Activated CD4-positive, alpha-beta T cell treated with anti-CD3 and anti-CD28 coated beads for 48 hours (primary cell): Measurements from ENCODE around the gene NTPCR.
"Not testable (repeated sequence)": the region's sequence is repeated elsewhere in the genome, so short reads cannot be mapped to it uniquely, and the experiment has no call there.

ENCODE experiments used
- DNase-seq: peaks from one replicate; pipeline ENCODE4 v3.0.0-alpha.2; 2020

The NTPCR gene

DNA sequence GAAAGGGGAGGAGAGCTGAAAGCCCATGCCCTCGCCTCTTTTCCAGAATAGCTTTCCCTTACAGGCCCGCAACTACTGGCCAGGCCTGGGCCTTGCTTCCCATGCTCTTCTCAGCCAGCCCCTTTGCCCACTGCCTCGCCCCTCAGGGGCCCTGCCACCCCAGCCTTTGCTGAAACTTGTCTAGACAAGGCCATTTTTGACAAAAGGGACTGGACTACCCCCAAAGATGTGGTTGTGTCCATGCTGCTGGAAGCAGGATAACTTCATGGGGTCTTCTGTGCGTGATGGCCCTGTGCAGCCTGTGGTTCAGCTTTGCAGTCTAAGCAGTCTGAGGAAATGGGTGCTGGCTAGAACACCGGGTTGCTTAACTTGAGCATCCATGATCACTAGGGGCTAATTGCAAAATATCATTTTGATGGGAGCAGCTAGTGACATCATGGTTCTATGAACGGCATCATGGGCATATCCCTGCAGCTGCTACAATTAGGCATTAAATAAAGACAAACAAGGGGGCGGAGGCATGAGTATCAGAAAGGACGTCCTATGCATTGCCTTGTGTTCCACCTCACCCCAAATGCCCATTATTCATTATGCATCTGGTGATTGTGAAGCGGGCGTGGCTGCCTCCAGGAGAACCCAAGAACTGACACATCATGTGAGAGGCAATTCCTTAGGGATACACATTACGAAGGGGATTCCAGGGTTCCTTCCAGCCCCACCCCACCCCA, 36.8 kb downstream of the NTPCR start:
- no peak for DNase-seq

DNA sequence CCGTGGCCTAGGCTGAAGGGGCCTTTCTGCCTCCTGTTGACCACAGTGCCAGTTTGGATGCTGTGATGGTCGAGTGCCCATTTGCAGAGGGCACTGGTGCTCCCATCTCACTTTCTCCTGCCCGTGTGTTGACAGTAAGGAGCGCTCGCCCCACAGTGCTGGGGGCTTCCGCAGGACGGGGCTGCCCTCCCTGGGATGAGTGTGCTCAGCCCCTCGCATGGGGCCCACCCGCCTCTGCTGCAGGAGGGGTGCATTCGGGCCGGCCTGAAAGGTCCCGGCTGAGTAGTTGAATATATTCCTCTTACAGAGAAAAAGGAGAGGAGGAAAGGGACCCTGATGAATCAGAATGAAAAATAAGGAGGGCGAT, 37.3 kb downstream of the NTPCR start:
- DNase-seq = no peak

DNA sequence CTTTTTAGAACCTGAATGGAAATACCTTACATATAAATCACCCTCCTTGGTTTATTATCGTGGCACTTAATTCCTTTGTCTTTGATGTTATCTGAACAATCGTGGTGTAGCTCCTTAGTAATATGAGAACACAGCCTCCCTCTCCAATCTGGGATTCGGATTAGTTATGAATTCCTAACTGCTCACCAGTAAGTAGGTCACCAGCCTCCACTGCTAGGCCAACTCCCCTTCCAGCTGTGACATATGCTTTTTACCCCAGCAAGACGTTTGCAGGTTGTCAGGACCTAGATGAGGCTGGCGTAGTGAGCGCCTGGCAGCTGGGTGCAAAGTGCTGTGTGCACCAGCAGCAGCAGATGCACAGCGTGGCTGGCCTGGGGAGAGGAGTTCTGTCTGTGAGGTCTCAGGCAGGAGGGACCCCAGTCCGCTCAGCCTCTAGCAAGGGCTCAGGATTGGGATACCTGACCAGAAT, 38.2 kb downstream of the NTPCR start:
- DNase-seq = no peak

DNA sequence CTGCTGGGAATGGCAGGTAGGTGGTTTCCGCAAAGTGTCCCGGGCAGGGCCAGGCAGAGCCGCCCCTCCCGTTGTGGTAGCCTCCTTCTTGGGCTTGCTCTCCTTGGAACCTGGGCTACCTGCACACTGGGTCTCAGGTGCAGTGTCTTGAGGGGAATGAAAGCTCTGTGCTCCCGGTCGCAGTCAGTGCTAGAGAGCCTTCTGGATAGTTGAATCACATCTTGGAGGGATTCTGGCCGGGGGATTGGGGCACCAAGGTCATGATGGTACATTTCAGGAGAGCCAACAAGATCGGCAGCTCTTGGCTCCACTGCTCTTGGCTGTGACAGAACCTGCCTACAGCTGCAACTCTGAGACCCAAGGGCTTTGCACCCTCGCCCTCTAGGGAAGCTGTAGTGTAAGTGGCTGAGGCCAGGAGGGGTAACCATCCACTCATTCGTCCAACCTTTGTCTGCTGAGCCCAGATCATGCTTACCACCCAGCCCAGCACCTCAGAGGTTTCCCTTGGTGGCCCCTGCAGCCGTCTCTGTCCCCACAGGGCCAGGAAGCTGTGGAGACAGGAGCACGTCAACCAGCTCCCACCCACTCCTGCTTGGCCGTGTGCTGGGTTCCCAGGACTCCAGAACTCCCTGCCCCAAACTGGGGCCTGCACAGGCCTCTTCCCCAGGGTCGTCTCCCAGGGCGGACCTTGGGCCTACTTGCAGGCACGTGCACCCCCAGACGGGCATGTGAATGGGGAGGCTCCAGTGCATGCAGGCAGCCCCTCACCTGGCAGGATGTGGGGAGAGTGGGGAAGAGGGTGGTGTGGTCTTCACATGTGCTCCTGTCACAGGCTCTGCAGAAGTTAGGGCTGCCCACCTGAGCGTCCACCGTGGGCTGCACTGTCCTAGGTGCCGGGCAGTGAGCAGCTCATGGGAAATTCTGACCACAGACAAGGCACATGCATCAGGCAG, 40.0 kb downstream of the NTPCR start:
- no peak for DNase-seq

DNA sequence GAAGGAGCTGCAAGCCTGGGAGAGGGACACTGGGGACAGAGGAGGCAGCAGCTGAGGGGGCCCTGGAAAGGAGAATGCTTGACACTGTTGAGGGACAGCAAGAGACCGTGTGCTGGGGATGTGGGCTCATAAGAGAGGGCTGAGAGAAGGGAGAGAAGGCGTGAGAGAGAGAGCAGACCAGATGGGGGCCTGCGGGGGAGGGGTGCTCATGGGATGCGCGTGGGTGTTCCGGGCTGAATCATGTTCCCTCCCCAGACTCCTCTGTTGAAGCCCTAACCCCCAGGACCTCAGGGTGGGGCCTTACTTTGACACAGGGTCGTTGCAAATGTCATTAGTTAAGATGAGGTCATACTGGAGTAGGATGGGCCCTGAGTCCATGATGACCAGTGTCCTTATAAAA, 40.8 kb downstream of the NTPCR start:
- no peak for DNase-seq

DNA sequence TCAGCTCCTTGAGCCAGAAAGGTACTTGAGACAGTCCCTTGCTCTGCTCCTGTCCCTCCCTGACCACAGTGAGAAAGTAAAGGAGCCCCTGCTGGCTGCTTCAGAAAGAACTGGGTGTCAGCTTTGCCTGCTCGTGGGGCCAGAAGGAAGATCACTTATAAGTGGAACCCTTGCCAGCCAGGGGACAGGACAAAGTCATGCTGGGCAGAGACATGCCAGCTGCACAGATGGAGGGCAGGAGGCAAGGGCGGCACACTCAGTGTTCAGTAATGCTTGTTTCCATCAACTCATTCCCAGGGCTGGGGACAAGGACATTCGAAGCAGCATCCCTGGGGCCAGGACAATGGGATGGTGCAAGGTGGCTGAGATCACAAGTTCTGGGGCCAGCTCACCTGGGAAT, 41.8 kb downstream of the NTPCR start:
- no peak for DNase-seq

DNA sequence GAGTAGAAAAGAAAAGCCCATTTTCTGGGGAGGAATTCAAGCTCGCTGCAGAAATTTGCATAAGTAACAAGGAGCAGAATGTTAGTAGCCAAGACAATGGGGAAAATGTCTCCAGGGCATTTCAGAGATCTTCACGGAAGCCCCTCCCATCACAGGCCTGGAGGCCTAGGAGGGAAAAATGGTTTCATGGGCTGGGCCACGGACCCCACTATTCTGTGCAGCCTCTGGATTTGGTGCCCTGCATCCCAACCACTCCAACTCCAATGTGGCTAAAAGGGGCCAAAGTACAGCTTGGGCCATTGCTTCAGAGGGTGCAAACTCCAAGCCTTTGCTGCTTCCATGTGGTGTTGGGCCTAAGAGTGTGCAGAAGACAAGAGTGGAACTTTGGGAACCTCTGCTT, 43.1 kb downstream of the NTPCR start:
- no peak for DNase-seq

DNA sequence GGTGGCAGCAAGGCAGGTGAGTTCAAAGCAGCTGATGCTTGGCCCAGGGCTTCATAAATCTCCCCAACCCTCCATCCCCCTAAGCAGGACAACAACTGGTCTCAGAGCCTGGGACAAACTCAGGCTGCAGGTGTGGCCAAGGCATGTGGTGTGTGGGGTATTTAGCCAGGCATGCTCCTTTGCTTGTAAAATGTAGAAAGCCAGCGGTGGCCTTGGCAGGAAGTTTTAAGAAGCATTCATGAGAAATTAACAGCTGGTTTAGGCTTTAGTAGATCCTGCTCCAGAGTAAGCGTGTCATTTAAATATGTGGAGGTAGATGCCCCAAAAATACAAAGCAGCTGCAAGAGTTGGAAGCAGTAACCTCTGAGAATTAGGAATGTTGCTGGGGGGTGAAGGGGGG, 44.8 kb downstream of the NTPCR start:
- DNase-seq = no peak

DNA sequence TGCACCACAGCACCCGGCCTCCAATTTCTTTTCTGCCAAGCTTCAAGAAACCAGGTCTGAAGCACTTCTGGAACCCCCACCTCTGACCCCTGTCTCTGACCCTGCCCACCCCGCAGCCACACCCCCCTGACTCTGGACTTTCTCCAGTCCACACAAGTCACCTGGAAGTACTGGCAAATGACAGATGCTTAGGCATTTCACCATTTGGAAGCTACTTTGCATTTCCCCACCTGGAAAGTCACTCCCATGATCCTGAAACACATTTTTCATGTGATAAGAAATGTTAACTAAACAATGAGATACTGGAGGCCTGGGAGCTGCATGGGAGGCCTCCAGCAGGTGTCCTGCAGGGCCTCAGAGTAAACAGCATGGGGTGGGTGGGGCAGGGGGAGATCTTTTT, 45.7 kb downstream of the NTPCR start:
- DNase-seq = no peak

DNA sequence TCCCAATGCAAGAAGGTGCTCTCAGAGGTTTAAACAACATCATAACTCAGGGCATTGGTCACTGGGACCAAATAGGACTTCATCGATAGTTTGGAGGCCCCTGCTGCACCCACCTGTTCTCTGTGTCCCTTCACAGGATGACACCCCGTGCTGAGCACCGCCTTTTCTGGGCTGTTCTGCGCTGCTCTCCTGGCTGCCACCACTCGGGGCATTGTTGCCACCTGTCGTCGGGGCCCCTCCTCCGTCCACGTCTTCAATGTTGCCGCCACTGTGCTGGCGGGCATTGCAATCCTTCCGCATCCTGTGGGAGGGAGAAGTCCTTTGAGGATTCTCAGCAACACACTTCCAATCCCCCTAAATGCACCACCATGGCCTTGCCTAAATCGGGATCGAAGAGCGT, 47.7 kb downstream of the NTPCR start:
- DNase-seq = no peak

DNA sequence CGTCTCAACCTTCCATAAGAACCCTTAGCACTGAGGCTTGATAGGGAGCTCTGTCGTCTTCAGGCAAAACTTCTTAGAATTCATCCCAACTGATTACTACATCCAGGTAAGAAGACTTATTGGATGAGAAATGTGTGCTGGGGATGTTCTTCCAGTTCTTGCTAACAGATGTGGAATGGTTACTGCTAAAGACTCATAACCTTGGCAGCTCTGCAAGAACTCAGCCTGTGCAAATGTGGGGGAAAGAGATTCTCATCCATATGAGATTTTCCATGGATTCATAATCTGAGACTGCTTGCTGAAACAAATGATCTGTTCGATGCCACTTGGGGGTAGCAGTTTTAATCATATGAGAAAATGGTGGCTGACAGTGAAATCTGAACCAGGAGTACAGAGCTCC, 48.2 kb downstream of the NTPCR start:
- DNase-seq = no peak

DNA sequence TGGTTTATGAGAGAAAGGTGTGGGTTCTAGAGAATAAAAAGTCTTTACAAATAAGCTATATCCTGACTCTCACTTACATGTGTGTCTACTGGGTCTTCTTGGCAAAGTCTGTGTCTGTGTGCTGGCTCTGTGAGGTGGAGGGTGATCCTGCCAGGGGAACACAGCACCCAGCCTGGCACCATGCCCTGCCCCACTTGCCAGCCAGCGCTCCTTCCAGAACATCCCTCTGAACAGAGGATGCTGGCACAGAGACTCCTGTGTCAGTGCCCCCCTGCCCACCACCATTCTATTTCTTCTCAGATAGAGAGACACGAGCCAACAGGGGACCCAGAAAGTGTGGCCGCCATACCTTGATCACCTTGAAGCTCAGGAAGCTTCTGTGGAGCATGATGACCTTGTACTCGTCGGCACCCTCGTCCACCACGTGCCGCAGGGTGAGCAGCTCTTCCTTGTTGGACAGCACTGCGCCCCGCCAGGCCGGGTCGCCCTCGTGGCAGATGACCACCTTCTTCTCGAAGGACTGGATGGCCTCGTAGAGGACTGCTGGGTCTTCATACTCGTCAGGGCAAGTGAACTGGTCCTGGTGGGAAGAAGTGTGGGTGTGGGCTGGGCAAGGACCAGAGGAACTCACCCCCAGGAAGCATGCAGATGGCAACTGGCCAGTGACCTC, 49.7 kb downstream of the NTPCR start:
- no peak for DNase-seq

DNA sequence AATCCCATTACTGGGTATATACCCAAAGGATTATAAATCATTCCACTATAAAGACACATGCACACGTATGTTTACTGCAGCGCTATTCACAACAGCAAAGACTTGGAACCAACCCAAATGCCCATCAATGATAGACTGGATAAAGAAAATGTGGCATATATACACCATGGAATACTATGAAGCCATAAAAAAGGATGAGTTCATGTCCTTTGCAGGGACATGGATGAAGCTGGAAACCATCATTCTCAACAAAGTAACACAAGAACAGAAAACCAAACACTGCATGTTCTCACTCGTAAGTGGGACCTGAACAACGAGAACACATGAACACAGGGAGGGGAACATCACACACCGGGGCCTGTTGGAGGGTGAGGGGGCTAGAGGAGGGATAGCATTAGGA, 53.2 kb downstream of the NTPCR start:
- not testable (repeated sequence) for DNase-seq

DNA sequence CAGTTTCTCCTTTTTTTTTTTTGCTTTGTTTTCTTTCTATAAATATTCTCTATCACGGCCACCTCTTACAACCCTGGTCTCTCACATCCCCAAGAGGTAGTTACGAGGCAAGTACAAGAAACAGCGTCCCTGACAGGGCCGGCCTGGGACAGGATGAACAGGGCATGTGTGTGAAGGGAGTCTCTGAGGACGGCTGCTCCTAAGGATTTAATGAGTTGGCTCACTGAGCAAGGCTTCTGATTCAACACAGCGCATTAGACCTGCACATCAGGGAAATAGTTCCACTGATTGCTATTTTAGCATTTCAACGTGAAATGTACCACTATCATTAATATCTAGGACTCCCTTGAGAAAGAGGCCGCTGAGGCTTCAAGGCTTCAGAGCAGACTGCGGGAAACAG, 54.0 kb downstream of the NTPCR start:
- DNase-seq = no peak

DNA sequence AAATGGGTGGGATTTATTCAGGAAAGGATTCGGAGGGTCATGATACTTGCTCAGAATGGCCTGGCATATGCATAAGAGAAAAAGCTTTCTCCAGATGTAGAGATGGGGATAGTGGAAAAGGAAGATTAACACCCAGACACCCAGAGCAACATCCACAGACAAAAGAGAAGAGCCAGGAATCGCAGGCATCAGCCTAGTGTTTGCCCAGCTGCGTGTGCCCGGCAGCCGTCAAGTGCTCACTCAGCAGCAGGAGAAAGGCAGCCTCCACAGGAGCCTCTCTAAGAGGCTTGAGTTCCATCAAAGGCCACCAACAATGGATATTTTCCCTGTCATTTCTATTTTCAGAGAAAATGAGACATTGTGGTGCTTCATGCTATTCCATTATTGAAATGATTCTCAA, 54.7 kb downstream of the NTPCR start:
- DNase-seq = no peak

DNA sequence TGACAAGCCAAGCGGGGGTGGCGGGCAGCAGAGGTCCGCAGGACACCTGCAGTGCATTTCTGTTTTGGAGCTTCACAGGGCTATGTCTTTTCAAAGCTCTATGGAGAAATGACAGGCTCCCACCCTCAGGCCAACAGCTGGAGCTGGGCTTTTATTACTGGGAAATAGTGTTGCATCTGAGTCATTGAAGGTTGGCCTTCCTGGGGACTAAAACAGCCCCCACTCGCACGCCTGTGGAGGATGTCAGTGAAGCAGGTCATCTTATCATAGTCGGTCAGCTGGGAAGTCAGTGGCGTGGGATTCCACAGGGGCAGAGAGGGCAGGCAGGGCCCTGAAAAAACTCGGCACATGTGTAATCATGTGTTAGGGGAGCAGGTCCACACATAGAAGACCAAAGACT, 55.3 kb downstream of the NTPCR start:
- DNase-seq = no peak

DNA sequence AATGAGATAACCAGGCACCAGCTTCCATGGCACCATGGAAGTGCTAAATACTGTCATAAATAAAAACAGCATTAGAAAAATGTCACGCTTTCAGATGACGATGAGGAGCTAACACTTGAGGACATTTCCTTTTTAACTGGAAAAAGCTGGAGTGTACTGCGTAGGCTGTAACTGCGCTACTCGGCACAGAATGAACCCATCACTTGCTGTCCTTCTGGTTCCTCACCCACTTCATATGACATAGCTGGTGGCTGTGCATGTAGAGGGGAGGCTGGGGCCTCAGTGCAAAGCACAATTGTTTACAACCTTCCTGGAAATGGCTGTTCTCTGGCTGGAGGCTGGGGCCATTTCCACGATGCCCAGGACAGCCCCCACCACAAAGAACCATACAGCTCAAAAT, 55.7 kb downstream of the NTPCR start:
- DNase-seq = no peak

DNA sequence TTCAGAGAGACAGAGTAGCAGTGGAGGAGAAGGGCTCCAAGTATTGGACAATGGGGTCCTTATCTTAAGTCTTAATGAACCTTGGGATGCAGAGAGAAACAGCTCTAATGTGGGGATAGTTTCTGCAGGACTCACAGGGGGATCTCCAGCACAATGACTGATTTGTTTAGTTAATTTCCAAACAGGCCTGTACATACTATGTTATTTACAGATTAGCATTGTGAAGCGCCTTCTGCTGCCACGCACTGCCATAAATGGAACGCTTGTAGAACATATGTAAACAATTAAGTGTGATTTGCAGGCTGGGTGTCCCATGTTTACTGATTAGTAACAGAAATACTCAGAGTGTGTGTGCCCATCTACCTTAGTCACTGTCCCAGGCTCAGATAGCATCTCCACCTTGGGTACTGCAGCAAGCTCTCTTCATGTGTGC, 56.1 kb downstream of the NTPCR start:
- DNase-seq = no peak

DNA sequence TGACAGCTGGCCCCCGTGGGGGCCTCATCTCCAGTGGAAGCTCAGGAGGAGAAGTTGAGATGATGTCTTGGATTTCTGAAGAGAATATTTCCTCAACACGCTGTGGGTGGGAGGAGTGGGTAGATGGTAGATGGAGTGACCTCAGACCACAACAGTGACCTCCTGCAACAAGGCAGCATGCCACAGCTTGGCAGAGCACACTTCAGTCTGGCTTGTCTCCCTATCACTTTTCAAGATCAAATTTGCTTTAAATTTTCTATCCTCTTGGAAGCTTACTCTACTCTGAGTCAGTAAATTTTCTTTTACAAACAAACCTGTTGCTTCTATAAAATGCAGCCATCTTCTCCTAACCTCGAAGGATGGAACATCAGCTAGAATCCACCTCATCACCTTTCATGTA, 59.7 kb downstream of the NTPCR start:
- no peak for DNase-seq

DNA sequence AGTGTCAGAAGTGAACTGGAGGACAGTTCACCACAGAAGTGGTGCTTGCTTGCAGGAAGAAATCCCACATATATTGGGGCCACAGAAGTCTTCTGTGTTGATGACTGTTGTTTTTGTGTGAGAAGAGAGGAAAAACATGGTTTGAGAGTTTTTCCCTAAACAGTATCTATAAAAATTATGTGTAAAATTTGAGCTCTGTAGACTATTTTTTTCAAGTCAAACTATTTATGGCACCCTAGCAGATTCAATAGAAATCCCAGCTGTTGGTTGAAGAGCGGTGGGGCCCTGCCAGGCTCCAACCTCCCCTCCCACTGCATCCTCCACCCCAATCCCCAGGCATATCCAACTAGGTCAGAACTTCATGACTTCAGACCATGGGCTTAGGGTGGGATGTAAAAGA, 61.6 kb downstream of the NTPCR start:
- DNase-seq = no peak

DNA sequence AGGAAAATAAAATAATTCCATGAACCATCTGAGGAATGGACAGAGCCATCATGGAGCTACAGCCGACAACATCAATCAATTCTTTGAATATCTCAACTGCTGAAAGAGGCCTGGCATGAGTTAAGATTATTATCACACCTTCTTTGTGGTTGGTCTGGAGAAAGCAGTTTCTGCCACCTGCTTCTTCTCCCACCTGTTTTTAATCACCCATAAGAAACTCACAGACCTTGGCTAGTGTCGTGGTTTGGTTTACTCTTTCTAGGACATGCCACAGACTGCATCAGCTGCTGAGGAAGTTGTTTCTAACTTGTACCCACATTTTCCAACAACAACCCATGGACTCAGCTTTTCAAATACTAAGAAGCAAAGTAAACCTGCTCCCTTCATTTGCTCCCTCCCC, 65.6 kb downstream of the NTPCR start:
- DNase-seq = no peak

DNA sequence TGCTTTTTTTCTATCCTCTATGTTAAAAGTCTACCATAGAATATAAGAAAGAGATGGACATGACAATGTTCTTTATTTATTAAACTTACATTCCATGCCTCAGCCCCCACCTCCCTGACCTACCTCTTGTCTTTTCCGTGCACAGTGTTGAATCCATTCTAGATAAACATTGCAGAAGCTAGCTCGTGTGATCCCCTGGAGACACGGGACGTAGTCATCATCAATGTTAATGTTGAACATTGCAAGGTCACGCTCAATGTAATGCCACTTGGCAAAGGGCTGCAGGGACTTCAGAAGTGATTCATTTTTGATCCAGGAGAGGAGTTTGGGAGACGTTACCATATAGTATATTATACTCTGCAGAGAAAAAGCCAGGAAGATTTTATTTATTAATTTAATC, 66.4 kb downstream of the NTPCR start:
- DNase-seq = no peak

DNA sequence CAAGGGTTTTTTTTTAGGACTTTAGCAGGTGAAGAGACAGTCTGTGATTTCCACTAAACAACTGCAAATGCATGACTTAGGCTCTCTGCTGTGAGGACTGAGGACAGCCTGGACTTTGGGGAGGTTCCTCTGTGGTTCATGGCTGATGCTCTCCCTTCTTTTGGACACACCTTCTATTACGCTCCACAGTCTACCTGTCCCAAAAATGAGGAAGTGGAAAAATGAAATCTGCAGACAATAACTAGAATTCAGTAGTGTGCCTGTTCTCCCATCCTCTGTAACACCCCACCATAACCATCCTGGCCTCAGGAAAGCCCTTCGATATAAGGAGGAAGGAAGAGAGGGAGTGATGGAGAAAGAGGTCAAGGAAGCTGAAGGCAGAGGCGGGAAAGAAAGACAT, 68.7 kb downstream of the NTPCR start:
- DNase-seq = no peak
